ENCODE measurements around the gene ACAN.
"Not testable (repeated sequence)": the region's sequence is repeated elsewhere in the genome, so short reads cannot be mapped to it uniquely, and the experiment has no call there.

The ACAN gene

GRCh38 chr15:88904624-88905327 lies 101.5 kb downstream of the ACAN start:
- peak; percentile 25 for DNase-seq

GRCh38 chr15:88905576-88905975 lies 102.3 kb downstream of the ACAN start:
- no peak for DNase-seq

- no peak for DNase-seq
Measured at GRCh38 chr15:88906130-88906529, 102.9 kb downstream of the ACAN start.

GRCh38 chr15:88906551-88906950 lies 103.3 kb downstream of the ACAN start:
- DNase-seq: no peak

DNA sequence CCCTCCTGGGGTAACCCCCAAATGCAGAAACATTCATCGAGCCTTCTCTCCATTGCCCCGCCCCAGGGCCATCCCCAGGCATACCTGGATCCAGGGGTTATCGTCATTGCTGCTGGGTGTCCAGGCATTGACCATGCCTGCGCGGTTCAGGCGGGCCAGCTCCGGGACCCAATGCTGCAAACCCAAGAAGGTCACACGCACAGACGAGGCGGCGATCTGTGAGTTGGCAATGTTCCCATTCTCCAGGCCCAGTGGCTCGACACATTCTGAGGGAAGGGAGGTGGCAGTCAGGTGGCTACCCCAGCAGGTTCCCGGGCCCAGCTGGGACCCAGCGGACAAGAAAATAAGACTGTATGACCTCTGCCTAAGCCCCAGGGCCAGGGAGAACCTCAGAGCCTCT lies 103.9 kb downstream of the ACAN start:
- no peak for DNase-seq

DNA sequence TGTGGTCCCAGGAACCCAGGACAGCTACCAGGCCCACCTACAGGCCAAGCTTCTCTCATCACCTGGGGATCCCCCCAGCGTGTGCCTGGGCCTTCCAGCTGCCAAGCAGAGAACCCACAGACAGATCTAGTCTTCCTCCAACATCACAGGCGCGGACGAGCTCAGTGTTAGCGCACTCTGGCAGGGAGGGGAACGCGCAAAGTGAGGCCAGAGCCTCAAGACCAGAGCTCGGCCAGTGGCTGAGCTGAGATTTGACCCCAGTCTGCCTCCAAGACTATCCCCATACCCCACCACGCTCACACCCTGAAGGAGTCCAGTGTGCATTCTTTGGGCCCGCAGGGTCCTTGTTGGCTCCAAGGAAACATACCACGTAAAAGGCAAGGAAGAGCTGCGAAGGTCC lies 104.9 kb downstream of the ACAN start:
- DNase-seq: no peak

- DNase-seq: no peak
Measured at GRCh38 chr15:88908697-88909621, 105.7 kb downstream of the ACAN start.

- DNase-seq: no peak
Measured at GRCh38 chr15:88909956-88910831, 107.0 kb downstream of the ACAN start.

DNA sequence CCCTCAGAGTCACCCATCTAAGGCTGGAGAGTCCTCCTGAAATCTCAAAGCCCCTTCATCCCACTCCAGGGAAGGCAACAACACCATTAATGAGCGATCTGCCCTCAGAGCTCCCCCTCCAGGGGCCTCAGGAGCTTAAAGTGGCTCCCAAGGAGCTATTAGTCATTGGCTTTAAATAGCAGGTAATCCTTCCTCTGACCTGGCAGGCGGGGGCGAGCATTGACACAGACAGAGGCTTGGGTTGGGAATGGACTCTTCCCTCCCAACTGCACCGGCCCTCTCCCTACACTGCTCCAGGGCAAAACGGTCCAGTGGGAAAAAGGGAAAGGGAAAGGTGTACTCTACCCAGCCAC lies 108.5 kb downstream of the ACAN start:
- DNase-seq: no peak

DNA sequence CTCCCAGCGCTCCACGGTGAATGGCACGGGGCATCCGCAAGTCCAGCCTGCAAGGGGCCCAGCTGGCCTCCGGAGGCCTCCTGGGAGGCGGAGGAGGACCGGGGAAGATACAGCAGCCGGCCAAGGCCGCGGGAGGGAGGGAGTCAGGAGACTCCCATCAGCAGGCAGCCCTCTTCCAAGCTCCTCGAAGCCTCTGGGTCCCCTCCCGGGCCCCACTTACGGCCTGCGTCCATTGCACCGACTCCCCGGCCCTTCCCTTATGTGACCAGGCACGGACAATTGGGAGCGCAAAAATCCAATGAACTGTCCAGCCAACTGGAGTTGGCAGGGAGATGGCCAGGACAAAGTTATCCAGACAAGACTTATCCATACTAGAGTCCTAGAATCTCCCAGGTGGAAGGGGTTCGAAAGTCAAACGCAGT lies 109.3 kb downstream of the ACAN start:
- DNase-seq: no peak

GRCh38 chr15:88913017-88913849 lies 110.0 kb downstream of the ACAN start, which contains the start of gene MFGE8:
TSS of gene MFGE8 (minus strand) at chr15:88913379. CDS start at chr15:88913319, 60 bp downstream.
- no peak for DNase-seq

- no peak for DNase-seq
Measured at GRCh38 chr15:88913850-88914169, 110.6 kb downstream of the ACAN start.

DNA sequence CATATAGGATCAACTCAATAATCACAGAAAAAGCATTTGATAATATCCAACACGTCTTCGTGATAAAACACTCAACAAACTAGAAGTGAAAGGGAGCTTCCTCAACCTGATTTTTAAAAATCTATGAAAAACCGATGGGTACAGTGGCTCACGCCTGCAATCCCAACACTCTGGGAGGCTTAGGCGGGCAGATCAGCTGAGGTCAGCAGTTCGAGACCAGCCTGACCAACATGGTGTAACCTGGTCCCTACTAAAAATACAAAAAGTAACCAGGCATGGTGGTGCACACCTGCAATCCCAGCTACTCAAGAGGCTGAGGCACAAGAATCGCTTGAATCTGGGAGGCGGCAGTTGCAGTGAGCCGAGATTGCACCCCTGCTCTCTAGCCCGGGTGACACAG lies 112.1 kb downstream of the ACAN start:
- no peak for DNase-seq

DNA sequence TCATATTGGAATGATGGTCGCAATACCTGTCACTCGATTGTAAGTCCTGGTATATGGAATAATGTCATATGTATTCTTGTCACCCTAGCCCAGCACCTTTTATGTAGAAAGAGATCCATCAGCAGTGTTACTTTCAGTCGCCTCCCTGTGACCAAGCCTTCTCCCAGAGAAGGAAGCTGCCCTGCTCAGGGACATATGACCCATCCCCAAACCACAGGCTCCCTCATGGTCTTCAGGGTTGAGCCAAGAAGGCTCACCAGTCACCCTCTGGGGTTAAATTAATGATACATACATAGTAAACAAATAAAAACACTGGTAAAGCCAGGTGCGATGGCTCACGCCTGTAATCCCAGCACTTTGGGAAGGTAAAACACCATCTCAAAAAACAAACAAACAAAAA lies 114.5 kb downstream of the ACAN start:
- no peak for DNase-seq

DNA sequence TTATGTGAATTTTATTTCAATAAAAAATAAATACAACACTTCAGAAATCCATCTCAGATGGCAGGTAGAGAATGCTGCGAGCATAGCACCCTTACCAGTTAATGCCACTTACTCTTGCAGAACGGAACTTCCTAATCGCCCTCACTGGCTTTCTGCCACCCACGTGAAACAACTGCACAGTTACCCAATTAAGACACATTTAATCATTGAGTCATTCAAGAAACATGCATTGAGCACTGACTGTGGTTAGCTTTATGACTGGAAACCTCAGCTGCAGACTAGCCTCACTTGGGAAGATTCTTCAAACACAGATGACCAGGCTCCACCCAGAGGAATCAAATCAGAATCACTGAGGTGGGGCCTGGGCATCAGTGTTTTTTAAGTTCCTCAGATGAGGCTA lies 115.5 kb downstream of the ACAN start:
- DNase-seq: no peak

- DNase-seq: no peak
Measured at GRCh38 chr15:88920186-88920891, 117.1 kb downstream of the ACAN start.

DNA sequence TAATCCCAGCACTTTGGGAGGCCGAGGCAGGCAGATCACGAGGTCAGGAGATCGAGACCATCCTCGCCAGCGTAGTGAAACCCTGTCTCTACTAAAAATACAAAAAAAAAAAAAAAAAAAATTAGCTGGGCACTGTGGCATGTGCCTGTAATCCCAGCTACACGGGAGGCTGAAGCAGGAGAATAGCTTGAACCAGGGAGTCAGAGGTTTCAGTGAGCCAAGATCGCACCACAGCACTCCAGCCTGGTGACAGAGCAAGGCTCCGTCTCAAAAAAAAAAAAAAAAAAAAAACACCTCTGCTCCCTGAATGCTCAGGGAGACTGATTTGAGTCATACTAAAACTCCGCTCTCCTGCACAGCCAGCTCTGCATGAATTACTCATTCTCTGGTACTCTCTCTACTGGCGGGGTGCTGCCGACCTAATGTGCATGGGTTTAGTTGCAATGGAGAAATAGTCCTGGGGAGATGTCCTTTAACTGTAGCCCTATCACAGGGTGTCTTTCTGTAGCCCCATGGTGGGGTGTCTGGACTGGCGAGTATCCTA lies 117.7 kb downstream of the ACAN start:
- not testable (repeated sequence) for DNase-seq

Measured in NCI-H446 treated with DMSO at 0.1 percent for 48 hours (cell line).